HG03439 (cell line): Measurements from ENCODE around the gene PPP4R3A.
A peak's percentile ranks its signal among the peaks of the same experiment; 100 is the strongest.
"Not testable (repeated sequence)": the region's sequence is repeated elsewhere in the genome, so short reads cannot be mapped to it uniquely, and the experiment has no call there.

Experiments used
- ATAC-seq: cut with Tn5 transposase; IDR thresholded peaks from one replicate; pipeline ENCODE4 v1.9.1; 2021; ENCODE audit warnings: mild to moderate bottlenecking, moderate library complexity; ENCODE audit not compliant: unreplicated experiment

The PPP4R3A gene

DNA sequence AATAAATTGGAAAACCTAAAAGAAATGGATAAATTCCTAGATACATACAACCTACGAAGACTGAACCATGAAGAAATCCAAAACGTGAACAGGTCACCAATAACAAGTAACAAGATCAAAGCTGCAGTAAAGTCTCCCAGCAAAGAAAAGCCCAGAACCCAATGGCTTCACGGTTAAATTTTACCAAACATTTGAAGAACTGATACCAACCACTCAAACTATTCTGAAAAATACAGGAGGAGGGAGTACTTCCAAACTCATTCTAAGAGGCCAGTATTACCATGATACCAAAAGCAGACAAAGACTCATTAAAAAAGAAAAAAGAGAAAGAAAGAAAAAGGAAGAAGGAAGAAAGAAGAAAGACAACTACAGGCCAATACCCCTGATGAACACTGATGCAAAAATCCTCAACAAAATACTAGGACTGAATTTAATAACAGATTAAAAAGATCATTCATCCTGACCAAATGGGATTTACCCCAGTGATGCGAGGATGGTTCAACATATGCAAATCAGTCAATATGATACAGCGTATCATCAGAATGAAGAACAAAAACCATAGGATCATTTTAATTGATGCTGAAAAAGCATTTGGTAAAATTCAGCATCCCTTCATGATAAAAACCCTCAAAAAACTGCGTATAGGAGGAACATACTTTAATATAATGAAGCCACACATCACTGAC lies 65.6 kb downstream of the PPP4R3A start:
- ATAC-seq, result no peak

DNA sequence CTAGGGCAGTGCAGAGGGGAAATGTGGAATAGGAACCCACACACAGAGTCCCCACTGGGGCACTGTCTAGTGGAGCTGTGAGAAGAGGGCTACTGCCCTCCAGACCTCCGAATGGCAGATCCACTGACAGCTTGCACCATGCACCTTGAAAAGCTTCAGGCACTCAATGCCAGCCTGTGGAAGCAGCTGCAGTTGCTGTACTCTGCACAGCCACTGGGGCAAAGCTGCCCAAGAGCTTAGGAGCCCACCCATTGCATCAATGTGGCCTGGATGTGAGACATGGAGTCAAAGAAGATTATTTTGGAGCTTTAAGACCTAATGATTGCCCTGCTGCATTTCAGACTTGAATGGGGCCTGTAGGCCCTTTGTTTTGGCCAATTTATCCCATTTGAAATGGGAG lies 70.8 kb downstream of the PPP4R3A start:
- ATAC-seq, result no peak

DNA sequence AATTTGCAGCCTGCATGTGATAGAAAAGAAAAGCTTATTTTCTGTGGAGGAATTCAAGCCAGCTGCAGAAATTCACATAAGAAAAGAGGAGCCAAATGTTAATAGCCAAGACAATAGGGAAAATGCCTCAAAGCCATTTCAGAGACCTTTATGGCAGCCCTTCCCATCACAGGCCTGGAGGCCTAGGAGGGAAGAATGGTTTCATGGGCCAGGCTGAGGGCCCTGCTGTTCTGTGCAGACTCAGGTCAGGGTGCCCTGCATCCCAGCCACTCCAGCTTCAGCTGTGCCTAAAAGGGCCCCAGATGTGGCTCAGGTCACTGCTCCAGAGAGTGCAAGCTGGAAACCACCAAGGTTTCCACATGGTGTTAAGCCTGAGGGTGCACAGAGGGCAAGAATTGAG lies 71.3 kb downstream of the PPP4R3A start:
- no peak for ATAC-seq

DNA sequence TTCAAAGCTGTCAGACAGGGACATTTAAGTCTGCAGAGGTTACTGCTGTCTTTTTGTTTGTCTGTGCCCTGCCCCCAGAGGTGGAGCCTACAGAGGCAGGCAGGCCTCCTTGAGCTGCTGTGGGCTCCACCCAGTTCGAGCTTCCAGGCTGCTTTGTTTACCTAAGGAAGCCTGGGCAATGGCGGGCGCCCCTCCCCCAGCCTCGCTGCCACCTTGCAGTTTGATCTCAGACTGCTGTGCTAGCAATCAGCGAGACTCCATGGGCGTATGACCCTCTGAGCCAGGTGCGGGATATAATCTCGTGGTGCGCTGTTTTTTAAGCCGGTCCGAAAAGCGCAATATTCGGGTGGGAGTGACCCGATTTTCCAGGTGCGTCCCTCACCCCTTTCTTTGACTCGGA lies 73.8 kb downstream of the PPP4R3A start:
- ATAC-seq, result not testable (repeated sequence)

DNA sequence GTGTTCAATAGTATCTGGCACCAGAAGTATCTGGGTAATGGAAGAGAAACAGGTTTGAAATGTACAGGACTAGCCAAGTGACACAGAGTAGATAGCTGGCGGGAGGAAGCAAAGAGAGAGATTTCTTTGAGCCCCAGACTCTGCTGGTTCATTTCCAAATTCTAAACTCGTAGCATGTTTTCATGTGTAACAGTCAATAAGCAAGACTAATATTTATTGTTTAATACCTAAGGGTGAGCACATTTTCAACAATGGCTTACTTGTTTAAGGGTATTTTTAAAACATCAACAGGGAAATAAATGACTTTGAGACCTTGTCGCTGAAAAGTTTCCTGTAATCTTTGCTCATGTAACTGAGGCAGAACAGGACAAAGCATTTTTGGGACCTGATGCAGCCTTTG lies 80.7 kb downstream of the PPP4R3A start:
- ATAC-seq, result no peak

GRCh38 chr14:91428931-91429330 lies 81.2 kb downstream of the PPP4R3A start:
- ATAC-seq, result not testable (repeated sequence)

DNA sequence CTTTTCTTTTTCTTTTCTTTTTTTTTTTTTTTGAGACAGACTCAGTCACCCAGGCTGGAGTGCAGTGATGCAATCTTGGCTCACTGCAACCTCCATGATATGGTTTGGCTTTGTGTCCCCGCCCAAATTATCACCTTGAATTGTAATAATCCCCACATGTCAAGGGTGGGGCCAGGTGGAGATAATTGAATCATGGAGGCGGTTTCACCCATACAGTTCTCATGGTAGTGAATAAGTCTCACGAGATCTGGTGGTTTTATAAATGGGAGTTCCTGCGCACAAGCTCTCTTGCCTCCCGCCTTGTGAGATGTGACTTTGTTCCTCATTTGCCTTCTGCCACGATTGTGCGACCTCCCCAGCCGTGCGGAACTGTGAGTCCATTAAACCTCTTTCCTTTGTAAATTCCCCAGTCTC lies 84.6 kb downstream of the PPP4R3A start:
- ATAC-seq, result not testable (repeated sequence)

DNA sequence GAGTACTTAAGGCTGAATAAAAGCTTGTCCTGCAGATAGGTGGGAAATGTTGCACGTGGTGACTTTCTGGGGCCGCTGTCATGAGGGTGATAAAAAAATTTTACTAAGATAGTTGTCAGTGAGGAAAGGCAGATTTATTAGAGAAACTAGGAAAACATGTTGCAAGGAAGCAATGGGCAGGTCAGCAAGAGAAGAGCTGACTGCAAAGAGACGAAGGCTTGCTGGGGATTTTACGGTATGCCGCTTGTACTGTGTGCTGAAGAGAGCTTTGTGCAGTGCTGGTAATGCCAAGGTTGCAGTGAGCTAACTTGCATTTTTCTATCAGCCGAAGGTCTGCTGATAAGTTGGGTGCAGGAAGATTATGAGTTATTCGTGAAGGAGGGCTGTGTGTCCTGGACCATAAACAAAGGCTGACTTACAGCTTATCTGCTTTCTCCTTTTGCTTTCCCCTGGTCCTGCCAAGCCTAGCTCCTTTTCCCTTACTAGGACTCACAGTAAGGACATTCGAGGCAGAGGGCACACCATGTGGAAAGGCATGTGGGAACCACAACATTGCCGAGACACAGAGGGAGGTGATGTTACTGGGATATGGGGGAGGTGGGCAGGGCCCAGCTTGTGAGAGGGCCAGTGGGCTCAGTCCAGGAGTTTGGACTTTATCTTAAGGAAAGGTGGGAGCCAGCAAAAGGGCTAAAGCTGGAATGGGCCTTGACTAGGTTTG lies 85.1 kb downstream of the PPP4R3A start:
- no peak for ATAC-seq

DNA sequence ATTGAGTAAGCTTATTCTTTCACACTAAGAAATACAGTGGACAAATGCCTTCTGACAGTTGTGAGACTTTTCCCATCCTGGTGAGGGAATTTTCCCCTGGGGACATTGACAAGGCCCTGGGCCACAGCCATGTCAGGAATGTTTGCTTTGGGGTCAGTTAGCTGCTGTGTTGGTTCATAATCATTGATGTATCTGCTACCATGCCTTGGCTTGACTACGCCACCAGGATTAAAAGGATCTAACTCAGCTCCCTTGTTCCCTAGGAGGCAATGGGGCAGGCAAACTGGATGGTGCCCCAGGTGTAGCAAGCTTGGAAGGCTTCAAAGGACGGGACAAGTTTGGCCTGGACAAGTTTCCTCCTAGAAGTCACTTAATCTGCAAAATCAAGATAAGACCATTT lies 89.4 kb downstream of the PPP4R3A start:
- ATAC-seq, result no peak

DNA sequence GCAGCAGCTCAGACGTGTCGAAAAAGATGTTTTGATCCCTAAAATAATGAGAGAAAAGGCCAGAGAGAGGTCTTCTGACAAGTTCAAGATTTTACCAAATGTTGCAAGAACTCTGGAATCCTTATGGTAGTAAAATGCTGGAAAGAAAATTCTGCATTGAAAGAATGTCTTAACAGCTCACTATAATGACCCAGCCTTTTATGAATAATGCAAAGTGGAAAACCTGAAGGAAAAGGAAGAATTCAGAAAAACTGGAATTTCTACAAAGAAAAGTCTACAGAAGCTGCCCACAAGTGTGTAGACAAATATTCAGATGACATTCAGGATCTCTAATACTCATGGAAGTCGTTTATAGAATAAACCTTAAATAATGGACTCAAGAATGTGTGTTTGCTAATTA lies 90.7 kb downstream of the PPP4R3A start:
- ATAC-seq, result no peak

DNA sequence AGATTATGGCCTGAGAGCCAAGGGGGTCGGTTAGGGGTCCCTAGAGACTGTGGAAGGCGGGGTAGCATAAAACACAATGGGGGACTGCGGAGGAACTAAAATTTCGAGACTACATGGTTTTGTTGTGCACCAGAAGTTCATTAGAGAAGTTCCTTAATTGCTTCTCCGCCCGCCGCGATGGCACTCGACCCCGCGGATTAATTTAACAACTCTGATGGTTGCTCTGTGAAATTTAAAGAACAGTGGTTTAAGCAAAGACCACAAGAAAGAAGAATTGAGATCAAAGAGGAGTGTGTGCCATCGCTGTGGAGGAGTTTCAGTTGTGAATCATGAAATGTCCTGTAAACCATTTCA lies 91.1 kb downstream of the PPP4R3A start:
- ATAC-seq, result no peak

GRCh38 chr14:91418387-91419043 lies 91.6 kb downstream of the PPP4R3A start:
- peak; percentile 26 for ATAC-seq

- peak; percentile 31 for ATAC-seq
Observed at GRCh38 chr14:91417983-91418386, 92.1 kb downstream of the PPP4R3A start.

GRCh38 chr14:91417120-91417982 lies 92.8 kb downstream of the PPP4R3A start, which contains the start of gene CCDC88C:
Gene CCDC88C, minus strand, starts transcription at chr14:91417820. Its CDS starts 130 bp downstream, at chr14:91417690.
- ATAC-seq, result peak; percentile 46

DNA sequence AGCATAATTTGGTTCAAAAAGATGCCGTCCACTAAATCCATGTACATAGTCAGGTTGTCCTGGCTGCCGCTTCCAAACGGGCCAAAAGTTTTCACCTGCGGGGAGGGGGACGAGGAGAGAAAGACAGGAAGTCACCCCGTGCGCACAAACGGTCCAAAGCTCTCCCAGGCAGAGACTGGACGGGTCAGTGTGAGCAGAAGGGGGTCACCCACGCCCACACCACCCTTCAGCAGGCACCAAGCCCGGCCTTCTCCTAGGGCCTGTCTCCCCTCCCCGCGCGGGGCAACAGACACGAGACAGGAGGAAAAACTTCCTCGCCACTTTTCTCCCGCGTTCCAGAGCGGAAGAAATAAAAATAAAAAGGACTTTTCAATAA lies 93.4 kb downstream of the PPP4R3A start:
- ATAC-seq, result no peak

DNA sequence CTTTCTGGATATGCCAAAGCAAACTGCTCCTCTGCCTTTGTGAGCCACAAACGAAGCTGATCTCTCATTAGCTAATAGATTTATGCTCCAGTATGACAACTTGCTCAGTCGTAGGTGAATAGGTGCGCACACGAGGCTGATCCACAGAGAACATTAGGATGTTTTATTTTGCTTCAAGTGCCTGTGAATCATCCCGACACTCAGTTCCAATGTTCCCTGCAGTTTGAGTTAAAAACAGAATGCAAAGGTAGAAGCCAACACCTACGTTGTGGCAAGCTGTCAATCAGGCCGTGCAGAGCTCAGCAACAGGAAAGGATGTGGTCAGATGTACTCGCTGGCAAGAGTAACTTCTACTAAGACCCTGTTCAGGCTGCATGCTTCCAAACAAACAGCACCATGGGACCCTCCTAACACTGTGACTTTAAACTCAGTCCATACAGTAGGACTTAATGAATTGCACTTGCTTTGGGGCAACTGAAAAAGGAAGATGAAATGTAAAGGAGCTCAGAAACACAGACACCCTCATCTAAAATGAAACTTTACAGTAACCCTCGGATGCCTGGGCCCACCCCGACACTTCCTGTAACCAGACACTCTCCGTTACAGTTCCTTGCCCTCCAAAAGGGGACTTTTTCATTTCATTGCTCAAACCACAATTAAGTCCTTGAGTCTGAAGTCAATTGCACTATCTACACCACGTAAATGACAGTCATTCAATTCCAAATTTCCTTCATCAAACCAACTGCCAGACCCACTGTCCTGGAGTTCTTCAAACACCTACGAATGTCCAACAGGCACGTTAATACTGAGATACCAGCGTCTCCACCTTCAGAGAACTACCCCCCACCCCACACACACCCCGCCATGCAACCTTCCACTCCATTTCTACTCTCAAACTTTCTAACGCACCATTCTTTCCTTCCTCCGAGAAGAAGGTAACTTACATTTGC lies 94.0 kb downstream of the PPP4R3A start:
- peak; percentile 46 for ATAC-seq

GRCh38 chr14:91414475-91414833 lies 95.7 kb downstream of the PPP4R3A start:
- no peak for ATAC-seq

DNA sequence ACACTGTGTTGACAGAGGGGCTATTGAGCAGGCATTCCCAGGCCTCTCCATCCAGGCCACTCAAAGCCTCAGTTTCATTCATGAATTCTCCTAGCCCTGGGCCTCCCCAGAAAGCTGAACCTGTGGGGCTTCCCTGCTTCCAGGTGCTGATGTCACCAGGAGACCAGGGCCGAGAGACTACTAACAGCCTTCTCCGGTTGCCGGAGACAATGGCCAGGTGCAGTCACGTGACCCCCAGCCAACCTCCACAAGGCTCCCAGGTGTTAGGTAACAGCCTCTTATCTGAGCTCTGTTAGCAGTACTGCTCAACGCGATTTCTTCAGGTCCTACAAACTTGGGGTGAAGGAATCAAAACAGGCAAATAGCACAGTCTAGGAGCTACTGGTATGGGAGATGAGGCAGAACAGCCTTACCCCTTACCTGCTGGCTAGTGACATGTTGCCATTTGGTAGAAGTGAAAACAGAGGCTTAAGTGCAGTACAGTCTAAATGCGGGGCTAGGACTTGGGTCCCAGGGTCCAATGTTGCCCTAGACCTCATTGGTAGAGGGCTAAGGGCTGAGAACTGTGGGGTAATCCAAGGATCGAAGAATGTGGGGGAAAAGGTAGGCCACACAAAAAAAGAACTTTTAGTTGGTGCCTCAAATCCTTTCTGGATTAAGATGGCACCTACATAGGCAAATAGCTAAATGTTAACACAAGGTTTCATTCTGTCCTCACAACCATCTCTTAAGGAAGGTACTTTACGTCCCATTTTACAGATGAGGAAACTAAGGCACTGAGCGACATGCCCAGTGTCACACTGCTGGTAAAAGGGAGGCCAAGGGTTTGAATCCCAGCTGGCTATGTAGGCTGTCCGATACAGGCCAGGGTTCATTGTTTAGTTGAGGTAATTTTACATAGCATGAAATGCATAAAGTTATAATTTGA lies 96.3 kb downstream of the PPP4R3A start:
- no peak for ATAC-seq

- no peak for ATAC-seq
Observed at GRCh38 chr14:91412939-91413338, 97.2 kb downstream of the PPP4R3A start.
